Activated CD8-positive, alpha-beta memory T cell treated with anti-CD3 and anti-CD28 coated beads, Interleukin-2, amount 10 ng/mL, durations not matched to agents 7 days and 5 days (primary cell): Measurements from ENCODE around the gene GPR137B. TPM values are rescaled to one million over a fixed set of nuclear protein-coding genes. Genes with fewer than 3 reads are reported as not detected.

Source experiments
- ATAC-seq: fragments of 150-1000 bp; cut with Tn5 transposase; one replicate; pipeline ENCODE4 v1.10.0; 2021; ENCODE audit warnings: moderate library complexity
- CTCF ChIA-PET: fragments of 350-600 bp; sonication (Branson Sonifier 250); formaldehyde crosslinking; loops from one replicate; lab custom pipeline; 2021; ENCODE audit warnings: antibody characterized with exemption; lab: Charles Lee
- DNase-seq: peaks from one replicate; pipeline ENCODE4 v3.0.0-alpha.2; 2020
- H3K27ac Mint-ChIP-seq: one replicate; pipeline ENCODE4 v1.8.0; 2021; ENCODE audit warnings: mild to moderate bottlenecking, mixed read lengths
- H3K27me3 Mint-ChIP-seq: one replicate; pipeline ENCODE4 v1.8.0; 2021; ENCODE audit warnings: mixed read lengths
- H3K36me3 Mint-ChIP-seq: one replicate; pipeline ENCODE4 v1.8.0; 2021; ENCODE audit warnings: mild to moderate bottlenecking, mixed read lengths
- H3K4me1 Mint-ChIP-seq: one replicate; pipeline ENCODE4 v1.8.0; 2021; ENCODE audit warnings: mixed read lengths
- H3K4me3 Mint-ChIP-seq: one replicate; pipeline ENCODE4 v1.8.0; 2021; ENCODE audit warnings: mild to moderate bottlenecking, moderate library complexity, mixed read lengths
- H3K9me3 Mint-ChIP-seq: one replicate; pipeline ENCODE4 v1.8.0; 2022; ENCODE audit warnings: low read depth, mixed read lengths
- total RNA-seq, 2 experiments: library from RNA; stranded (reverse); gene quantifications; one replicate each; pipeline ENCODE4 v1.2.3, GENCODE V29; 2021

The GPR137B gene
- total RNA-seq, 2 experiments from 2014 or later: 6.3 to 9.7 TPM

GRCh38 chr1:236103646-236104218 lies 38.6 kb upstream of the GPR137B start:
- Mint-ChIP-seq H3K27me3 (peaks cover 14% of the 10 kb centered on the region), H3K4me1 (peaks cover 14% of the 10 kb centered on the region), H3K9me3 (no peaks in the 10 kb centered on the region), H3K4me3 (no peak overlapping the region), H3K36me3 (no peaks in the 10 kb centered on the region), H3K27ac (no peak overlapping the region)
- ATAC-seq (peak; percentile 68), DNase-seq (peak; percentile 62)
- CTCF ChIA-PET: interaction anchor here (0.7 to 3.3 kb wide), 6 partner anchors 9 to 424 kb away, joined by 3 to 9 read pairs (median 4); no protein-coding TSS in a partner anchor

DNA sequence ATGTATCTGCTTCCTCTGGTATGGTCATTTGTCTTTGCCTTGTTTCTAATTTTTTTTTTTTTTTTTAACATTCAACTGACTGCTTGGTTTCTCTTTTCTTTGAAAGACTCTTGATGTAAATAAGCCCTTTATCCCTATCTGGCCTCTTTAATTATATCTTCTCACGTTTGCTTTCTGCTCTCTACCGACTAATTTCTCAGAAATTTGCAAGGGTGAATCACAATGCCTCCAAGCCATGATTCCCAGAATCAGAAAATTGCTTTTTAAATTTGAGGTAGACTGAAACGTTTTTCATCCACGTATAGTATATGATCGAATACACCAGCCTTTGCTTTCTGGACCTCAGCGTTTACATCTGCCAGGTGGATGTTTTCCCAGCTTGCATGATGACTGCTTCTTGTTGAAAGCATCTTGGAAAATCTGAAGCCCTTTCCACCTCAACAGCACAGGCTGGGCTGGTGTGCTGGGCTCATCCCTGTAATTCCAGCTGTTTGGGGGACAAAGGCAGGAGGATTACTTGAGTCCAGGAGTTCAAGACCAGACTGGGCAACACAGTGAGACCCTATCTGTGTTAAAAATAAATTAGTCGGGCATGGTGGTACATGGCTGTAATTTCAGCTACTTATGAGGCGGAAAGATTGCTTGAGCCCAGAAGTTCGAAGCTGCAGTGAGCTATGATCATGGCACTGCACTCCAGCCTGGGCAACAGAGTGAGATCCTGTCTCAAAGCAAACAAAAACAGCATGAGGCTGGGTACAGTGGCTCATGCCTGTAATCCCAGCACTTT lies 35.0 kb upstream of the GPR137B start:
- no peak for ATAC-seq
- Mint-ChIP-seq H3K4me3 (no peak overlapping the region), H3K4me1 (peaks cover 16% of the 10 kb centered on the region), H3K27ac (no peak overlapping the region), H3K9me3 (no peaks in the 10 kb centered on the region), H3K27me3 (peaks cover 18% of the 10 kb centered on the region), H3K36me3 (no peaks in the 10 kb centered on the region)
- CTCF ChIA-PET: interaction anchor here (0.9 to 1.6 kb wide), 6 partner anchors 7 to 186 kb away, joined by 3 to 5 read pairs (median 4); partner anchors contain the start of gene ERO1B
- DNase-seq: no peak

- ATAC-seq (no peak), DNase-seq (no peak)
- H3K4me1 Mint-ChIP-seq: peaks cover 16% of the 10 kb centered on the region
- H3K4me3 Mint-ChIP-seq: no peak overlapping the region
- peaks cover 22% of the 10 kb centered on the region for H3K27me3 Mint-ChIP-seq
- H3K27ac Mint-ChIP-seq: no peak overlapping the region
- no peaks in the 10 kb centered on the region for H3K9me3 Mint-ChIP-seq
- no peaks in the 10 kb centered on the region for H3K36me3 Mint-ChIP-seq
- CTCF ChIA-PET: interaction anchor here (0.7 to 1.6 kb wide), 7 partner anchors 8 to 383 kb away, joined by 3 to 6 read pairs (median 4); partner anchors contain the start of gene ERO1B
Measured at GRCh38 chr1:236108027-236108648, 34.2 kb upstream of the GPR137B start.

DNA sequence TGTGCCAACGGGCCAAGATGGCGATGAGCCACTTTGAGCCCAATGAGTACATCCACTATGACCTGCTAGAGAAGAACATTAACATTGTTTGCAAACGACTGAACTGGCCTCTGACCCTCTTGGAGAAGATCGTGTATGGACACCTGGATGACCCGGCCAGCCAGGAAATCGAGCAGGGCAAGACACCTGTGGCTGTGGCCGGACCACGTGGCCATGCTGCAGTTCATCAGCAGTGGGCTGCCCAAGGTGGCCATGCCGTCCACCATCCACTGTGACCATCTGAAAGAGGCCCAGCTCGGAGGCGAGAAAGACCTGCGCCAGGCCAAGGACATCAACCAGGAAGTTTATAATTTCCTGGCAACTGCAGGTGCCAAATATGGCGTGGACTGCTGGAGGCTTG lies 32.2 kb upstream of the GPR137B start:
- DNase-seq (no peak), ATAC-seq (no peak)
- Mint-ChIP-seq H3K36me3 (no peaks in the 10 kb centered on the region), H3K4me1 (peaks cover 13% of the 10 kb centered on the region), H3K27me3 (peaks cover 23% of the 10 kb centered on the region), H3K4me3 (no peak overlapping the region), H3K9me3 (no peaks in the 10 kb centered on the region), H3K27ac (no peak overlapping the region)
- CTCF ChIA-PET: interaction anchor here (1.5 kb wide), 1 partner anchor 342 kb away, joined by 5 read pairs; no protein-coding TSS in a partner anchor

- Mint-ChIP-seq H3K4me3 (no peak overlapping the region), H3K27ac (no peak overlapping the region), H3K4me1 (peaks cover 12% of the 10 kb centered on the region), H3K36me3 (no peaks in the 10 kb centered on the region), H3K9me3 (no peaks in the 10 kb centered on the region), H3K27me3 (peaks cover 23% of the 10 kb centered on the region)
- DNase-seq (no peak), ATAC-seq (no peak)
- CTCF ChIA-PET: interaction anchor here (1.0 to 1.6 kb wide), 4 partner anchors 7 to 381 kb away, joined by 3 to 4 read pairs (median 3); no protein-coding TSS in a partner anchor
Measured at GRCh38 chr1:236111527-236112331, 30.6 kb upstream of the GPR137B start.

DNA sequence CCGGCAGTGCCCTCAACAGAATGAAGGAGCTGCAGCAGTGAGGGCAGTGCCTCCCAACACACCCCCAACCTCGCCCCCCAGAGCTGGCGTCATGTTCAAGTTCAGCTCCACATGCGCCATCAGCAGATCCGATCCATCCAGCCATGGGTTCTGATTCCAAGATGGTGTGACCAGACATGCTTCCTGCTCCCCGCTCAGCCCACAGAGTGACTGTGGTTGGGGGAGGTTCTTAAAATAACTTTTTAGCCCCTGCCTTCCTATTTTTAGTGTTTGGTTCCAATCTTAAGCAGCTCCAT lies 30.1 kb upstream of the GPR137B start:
- no peak overlapping the region for H3K27ac Mint-ChIP-seq
- ATAC-seq: no peak
- H3K4me3 Mint-ChIP-seq: no peak overlapping the region
- H3K4me1 Mint-ChIP-seq: peaks cover 7% of the 10 kb centered on the region
- CTCF ChIA-PET: interaction anchor here (1.0 kb wide), 1 partner anchor 8 kb away, joined by 3 read pairs; no protein-coding TSS in a partner anchor
- H3K27me3 Mint-ChIP-seq: peaks cover 20% of the 10 kb centered on the region
- DNase-seq: no peak
- no peaks in the 10 kb centered on the region for H3K9me3 Mint-ChIP-seq
- H3K36me3 Mint-ChIP-seq: no peaks in the 10 kb centered on the region

DNA sequence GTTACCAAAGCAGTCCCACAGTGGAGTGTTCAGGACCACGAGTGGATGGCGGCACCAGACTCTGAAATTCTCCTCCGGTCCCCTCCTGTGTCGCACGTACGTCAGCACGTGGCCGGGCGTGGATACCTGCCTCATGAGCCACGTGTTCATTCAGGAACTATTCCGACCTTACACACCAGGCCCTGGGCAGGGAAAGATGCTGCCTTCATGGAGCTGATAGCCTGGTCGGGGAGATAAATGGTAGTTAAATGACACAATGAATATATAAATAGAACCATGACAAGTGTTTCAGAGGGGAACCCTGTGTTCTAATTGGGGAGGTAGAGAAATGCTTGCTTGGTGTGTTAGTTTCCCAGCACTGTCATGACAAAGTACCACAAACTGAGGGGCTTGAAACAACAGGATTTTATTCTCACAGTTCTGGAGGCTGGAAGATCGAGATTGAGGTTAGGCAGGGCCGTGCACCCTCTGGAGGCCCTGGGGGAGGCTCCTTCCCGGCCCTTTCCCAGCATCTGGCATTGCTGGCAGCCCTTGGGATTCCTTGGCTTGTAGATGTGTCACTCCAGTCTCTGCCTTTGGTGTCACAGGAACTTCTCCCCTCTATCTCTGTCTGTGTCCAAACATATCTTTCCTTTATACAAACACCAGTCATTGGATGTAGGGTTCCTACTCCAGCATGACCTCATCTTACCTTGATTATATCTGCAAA lies 28.9 kb upstream of the GPR137B start:
- CTCF ChIA-PET: interaction anchor here (0.6 kb wide), 1 partner anchor 1171 kb away, joined by 4 read pairs; no protein-coding TSS in a partner anchor
- Mint-ChIP-seq H3K4me3 (no peak overlapping the region), H3K27me3 (peaks cover 20% of the 10 kb centered on the region), H3K36me3 (no peaks in the 10 kb centered on the region), H3K9me3 (no peaks in the 10 kb centered on the region), H3K27ac (no peak overlapping the region), H3K4me1 (peaks cover 2% of the 10 kb centered on the region)
- ATAC-seq: no peak
- DNase-seq: no peak

GRCh38 chr1:236114076-236114747 lies 28.1 kb upstream of the GPR137B start:
- H3K27ac Mint-ChIP-seq: no peak overlapping the region
- H3K9me3 Mint-ChIP-seq: no peaks in the 10 kb centered on the region
- peaks cover 1% of the 10 kb centered on the region for H3K4me1 Mint-ChIP-seq
- no peaks in the 10 kb centered on the region for H3K36me3 Mint-ChIP-seq
- peaks cover 24% of the 10 kb centered on the region for H3K27me3 Mint-ChIP-seq
- DNase-seq (no peak), ATAC-seq (no peak)
- no peak overlapping the region for H3K4me3 Mint-ChIP-seq
- CTCF ChIA-PET: no interaction called here

- Mint-ChIP-seq H3K27ac (no peak overlapping the region), H3K4me3 (no peak overlapping the region), H3K27me3 (peaks cover 34% of the 10 kb centered on the region), H3K4me1 (peaks cover 27% of the 10 kb centered on the region), H3K36me3 (peaks cover 1% of the 10 kb centered on the region), H3K9me3 (no peaks in the 10 kb centered on the region)
- ATAC-seq: no peak
- CTCF ChIA-PET: no interaction called here
- DNase-seq: no peak
Measured at GRCh38 chr1:236117710-236118109, 24.6 kb upstream of the GPR137B start.

DNA sequence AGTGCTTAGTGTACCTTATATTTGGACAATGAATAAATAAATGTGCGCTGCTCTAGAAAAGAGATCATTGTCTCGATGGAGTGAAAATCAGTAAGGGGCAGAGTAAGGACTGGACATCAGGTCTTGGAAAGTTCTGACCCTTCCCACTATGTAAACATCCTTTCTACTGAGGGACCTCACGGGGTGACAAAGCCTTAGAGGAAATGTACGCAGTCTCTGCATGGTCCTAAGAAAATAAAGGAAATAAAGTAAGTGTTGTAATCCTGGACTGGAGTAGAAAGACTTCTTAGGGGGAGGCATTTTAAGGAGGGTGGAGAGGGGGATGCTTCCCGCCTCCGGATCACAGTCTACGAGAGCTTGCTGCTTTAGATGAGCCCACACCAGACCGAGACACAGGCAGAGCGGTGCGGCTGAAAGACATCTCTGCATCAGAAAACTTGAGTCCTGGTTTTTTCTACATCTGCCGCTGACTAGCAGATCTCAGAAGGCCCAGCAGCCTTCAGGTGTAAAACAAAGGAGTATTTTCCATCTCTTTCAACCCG lies 22.3 kb upstream of the GPR137B start:
- DNase-seq (no peak), ATAC-seq (no peak)
- H3K4me3 Mint-ChIP-seq: no peak overlapping the region
- H3K36me3 Mint-ChIP-seq: peaks cover 1% of the 10 kb centered on the region
- CTCF ChIA-PET: no interaction called here
- peaks cover 29% of the 10 kb centered on the region for H3K4me1 Mint-ChIP-seq
- no peaks in the 10 kb centered on the region for H3K9me3 Mint-ChIP-seq
- H3K27me3 Mint-ChIP-seq: peaks cover 47% of the 10 kb centered on the region
- H3K27ac Mint-ChIP-seq: peak overlapping the region; percentile 80

- CTCF ChIA-PET: interaction anchor here (0.6 to 1.4 kb wide), 3 partner anchors 16 to 19 kb away, joined by 3 read pairs; no protein-coding TSS in a partner anchor
- Mint-ChIP-seq H3K4me3 (peak overlapping the region; percentile 55), H3K27ac (peak overlapping the region; percentile 80), H3K9me3 (no peaks in the 10 kb centered on the region), H3K36me3 (peaks cover 1% of the 10 kb centered on the region), H3K27me3 (peaks cover 52% of the 10 kb centered on the region), H3K4me1 (peaks cover 29% of the 10 kb centered on the region)
- DNase-seq (peak; percentile 66), ATAC-seq (peak; percentile 73)
Measured at GRCh38 chr1:236120721-236121153, 21.6 kb upstream of the GPR137B start.
